Pancreas (tissue), 10 donors: ENCODE results near the gene LYL1. TPM values are rescaled to one million over a fixed set of nuclear protein-coding genes. Genes with fewer than 3 reads are reported as not detected.
A peak's percentile ranks its signal among the peaks of the same experiment; 100 is the strongest.

Source experiments
- ATAC-seq, 4 donors: fragments of 200-7000 bp; cut with Tn5 transposase; one replicate each; pipeline versions ENCODE4 v1.8.0 to v1.9.1; 2020; ENCODE audit warnings: mild to moderate bottlenecking in 4 of 4, moderate library complexity in 4 of 4
- DNase-seq, 6 donors: peaks; one replicate each; pipeline ENCODE4 v3.0.0-alpha.2; 2020
- FAIRE-seq: peaks from 2 replicates; lab custom pipeline; 2012; peaks lifted over from hg19 to GRCh38; lab: Jason Lieb, UNC
- H3K27ac ChIP-seq, 4 donors: fragments of 200-600 bp; sonication (generic); 1 replicate in 3 of 4; 2 replicates in 1 of 4; pipeline versions ENCODE4 v1.5.0 to v1.8.0; 2020
- H3K27me3 ChIP-seq, 4 donors: fragments of 200-600 bp; one replicate each; pipeline ENCODE4 v1.8.0; 2021
- H3K36me3 ChIP-seq, 3 donors: fragments of 200-600 bp; sonication (generic) in 1 of 3; one replicate each; pipeline versions ENCODE4 v1.5.0 to v1.8.0; 2020 to 2021
- H3K4me1 ChIP-seq, 3 donors: fragments of 200-600 bp; one replicate each; pipeline ENCODE4 v1.8.0; 2021
- H3K4me3 ChIP-seq, 4 donors: fragments of 200-600 bp; sonication (generic) in 2 of 4; one replicate each; pipeline versions ENCODE4 v1.5.0 to v1.8.0; 2020 to 2021
- H3K9me3 ChIP-seq, 4 donors: fragments of 200-600 bp; one replicate each; pipeline ENCODE4 v1.8.0; 2021
- CTCF ChIP-seq, 4 donors: fragments of 200-600 bp; sonication (generic) in 3 of 4; IDR thresholded peaks; one replicate each; pipeline versions ENCODE4 v1.5.0 to v1.8.0; 2021; ENCODE audit warnings: antibody characterized with exemption in 4 of 4
- WGBS, 2 donors: extraction: QIAGEN DNeasy Blood & Tissue Kit; methylation state at CpG; one replicate each; pipeline ENCODE4 v1.1.7; 2013; 5-methylcytosine and 5-hydroxymethylcytosine counted together
- intact Hi-C, 3 donors: fragments of 100-400 bp; cut with DNase I; formaldehyde crosslinking; loops; one replicate each; pipeline versions ENCODE4 v1.11.1 to v1.14.2; 2022
- polyA plus RNA-seq, 2 donors: library from polyadenylated mRNA; stranded (reverse); fragments of 200-250 nt; gene quantifications; one replicate each; pipeline ENCODE4 v1.2.3, GENCODE V29; 2013
- total RNA-seq, 6 donors: library from RNA; stranded (reverse); fragmentation: NEBNext Ultra II Directional in 4 of 6; extraction: Animal tissue kit (Norgen Biotek cat#: 25700) in 4 of 6; gene quantifications; one replicate each; pipeline versions ENCODE4 v1.2.1 to v1.2.4, GENCODE V29; 2021 to 2023
- donor health status: healthy with polysubstance abuse.
- donor health status: DM: no; HTN: no; CAD: no; lungs with moderate emphysema.
- donor health status: DM: no; HTN: no; CAD: no.
- donor health status: control.
- donor health status: control.
- donor health status: Bipolar disorder and iron deficiency.
- donor health status: DM: yes; HTN: yes; CAD: no.
- donor health status: DM: no; HTN: no; CAD: no.
- donor health status: DM: no; HTN: no; CAD: no.
- donor health status: DM: yes; HTN: yes; CAD: no.

Gene LYL1
- total and polyA plus RNA-seq, 8 donors, result 0.51 to 5.5 (median 2.4) TPM

GRCh38 chr19:13051557-13052165 is 51.0 kb downstream of the LYL1 start:
- peaks cover 12 to 40% (median 28%) of the 10 kb centered on the region in 3 donors for H3K4me1 ChIP-seq
- peak overlapping the region in 3 of 4 donors; percentile 38 to 90 (median 86) for H3K27ac ChIP-seq
- no peak for TF ChIP-seq CTCF (IDR thresholded peaks at IDR 0.05)
- intact Hi-C loops, result no loop called here
- no peaks in the 10 kb centered on the region for H3K9me3 ChIP-seq
- ATAC-seq (peak; percentile 57 to 81 (median 78)), DNase-seq (peak in 5 of 6 donors; percentile 59 to 85 (median 63)), FAIRE-seq (no peak)
- H3K4me3 ChIP-seq, result peak overlapping the region in 2 of 4 donors; percentile 0 to 22
- H3K36me3 ChIP-seq, result no peaks in the 10 kb centered on the region
- no peaks in the 10 kb centered on the region for H3K27me3 ChIP-seq
- 2% methylated on average over 23 of the region's 23 CpGs for WGBS, 2 donors

GRCh38 chr19:13050274-13050673 is 52.4 kb downstream of the LYL1 start:
- ATAC-seq (no peak), DNase-seq (no peak), FAIRE-seq (no peak)
- 75% methylated on average over 4 of the region's 4 CpGs for WGBS, 2 donors
- H3K4me3 ChIP-seq, result no peak overlapping the region
- no peak for TF ChIP-seq CTCF (IDR thresholded peaks at IDR 0.05)
- peaks cover 6 to 35% (median 23%) of the 10 kb centered on the region in 3 donors for H3K4me1 ChIP-seq
- H3K27me3 ChIP-seq, result no peaks in the 10 kb centered on the region
- H3K9me3 ChIP-seq, result no peaks in the 10 kb centered on the region
- H3K27ac ChIP-seq, result no peak overlapping the region
- no peaks in the 10 kb centered on the region for H3K36me3 ChIP-seq
- intact Hi-C loops, result no loop called here

Other genes starting within 250 kb of the LYL1 start
- gene DNASE2, start 221.4 kb downstream of the LYL1 start, total RNA-seq, result 10 to 100 TPM; 16.2 to 35.9 (median 20.5) TPM
- 10 to 100 TPM in 1 of 2 donors, 1 to 10 TPM in 1; 9.4 to 21.0 TPM for gene DNASE2, start 221.4 kb downstream of the LYL1 start, polyA plus RNA-seq
- under 1 TPM in 2 of 6 donors, not detected in 4; 0.12 to 0.22 TPM for gene KLF1, start 215.7 kb downstream of the LYL1 start, total RNA-seq
- gene KLF1, start 215.7 kb downstream of the LYL1 start, polyA plus RNA-seq, result not detected
- 10 to 100 TPM in 3 of 6 donors, 1 to 10 TPM in 3; 6.3 to 17.2 (median 11.7) TPM for gene GCDH, start 211.7 kb downstream of the LYL1 start, total RNA-seq
- gene GCDH, start 211.7 kb downstream of the LYL1 start, polyA plus RNA-seq, result 10 to 100 TPM; 19.2 to 27.1 TPM
- gene SYCE2, start 183.6 kb downstream of the LYL1 start, total RNA-seq, result not detected
- under 1 TPM in 1 of 2 donors, not detected in 1; 0.19 TPM for gene SYCE2, start 183.6 kb downstream of the LYL1 start, polyA plus RNA-seq
- gene FARSA, start 169.1 kb downstream of the LYL1 start, total RNA-seq, result 10 to 100 TPM; 19.4 to 46.0 (median 29.0) TPM
- gene FARSA, start 169.1 kb downstream of the LYL1 start, polyA plus RNA-seq, result 10 to 100 TPM; 30.4 to 31.0 TPM
- gene CALR, start 164.2 kb downstream of the LYL1 start, total RNA-seq, result 100 to 1,000 TPM; 279 to 681 (median 373) TPM
- 100 to 1,000 TPM; 132 to 263 TPM for gene CALR, start 164.2 kb downstream of the LYL1 start, polyA plus RNA-seq
- gene RAD23A, start 157.0 kb downstream of the LYL1 start, total RNA-seq, result 10 to 100 TPM; 35.0 to 60.2 (median 45.9) TPM
- 10 to 100 TPM; 91.5 to 99.1 TPM for gene RAD23A, start 157.0 kb downstream of the LYL1 start, polyA plus RNA-seq
- gene GADD45GIP1, start 145.6 kb downstream of the LYL1 start, total RNA-seq, result 10 to 100 TPM in 3 of 6 donors, 1 to 10 TPM in 3; 6.0 to 10.7 (median 9.8) TPM
- gene GADD45GIP1, start 145.6 kb downstream of the LYL1 start, polyA plus RNA-seq, result 10 to 100 TPM; 25.3 to 37.4 TPM
- gene DAND5, start 133.3 kb downstream of the LYL1 start, total RNA-seq, result under 1 TPM in 3 of 6 donors, not detected in 3; 0.12 to 0.23 (median 0.12) TPM
- under 1 TPM in 1 of 2 donors, not detected in 1; 0.16 TPM for gene DAND5, start 133.3 kb downstream of the LYL1 start, polyA plus RNA-seq
- gene NFIX, start 107.4 kb downstream of the LYL1 start, total RNA-seq, result 10 to 100 TPM; 30.9 to 45.1 (median 36.0) TPM
- 10 to 100 TPM in 1 of 2 donors, 1 to 10 TPM in 1; 8.3 to 16.6 TPM for gene NFIX, start 107.4 kb downstream of the LYL1 start, polyA plus RNA-seq
- 10 to 100 TPM; 12.7 to 29.2 (median 19.1) TPM for gene TRMT1, start 13.9 kb upstream of the LYL1 start, total RNA-seq
- gene TRMT1, start 13.9 kb upstream of the LYL1 start, polyA plus RNA-seq, result 100 to 1,000 TPM in 1 of 2 donors, 10 to 100 TPM in 1; 85.5 to 108 TPM
- gene NACC1, start 15.4 kb upstream of the LYL1 start, total RNA-seq, result 10 to 100 TPM in 5 of 6 donors, 1 to 10 TPM in 1; 9.8 to 25.3 (median 14.1) TPM
- gene NACC1, start 15.4 kb upstream of the LYL1 start, polyA plus RNA-seq, result 10 to 100 TPM in 1 of 2 donors, 1 to 10 TPM in 1; 7.0 to 19.8 TPM
- gene STX10, start 47.5 kb upstream of the LYL1 start, total RNA-seq, result 10 to 100 TPM; 14.0 to 24.6 (median 17.0) TPM
- gene STX10, start 47.5 kb upstream of the LYL1 start, polyA plus RNA-seq, result 10 to 100 TPM; 61.4 to 73.5 TPM
- gene IER2, start 47.6 kb upstream of the LYL1 start, total RNA-seq, result 10 to 100 TPM; 32.4 to 59.2 (median 37.7) TPM
- gene IER2, start 47.6 kb upstream of the LYL1 start, polyA plus RNA-seq, result 100 to 1,000 TPM in 1 of 2 donors, 10 to 100 TPM in 1; 80.7 to 179 TPM